ENCODE results near the gene RAET1G.
"Not testable (repeated sequence)": the region's sequence is repeated elsewhere in the genome, so short reads cannot be mapped to it uniquely, and the experiment has no call there.

The RAET1G gene

DNA sequence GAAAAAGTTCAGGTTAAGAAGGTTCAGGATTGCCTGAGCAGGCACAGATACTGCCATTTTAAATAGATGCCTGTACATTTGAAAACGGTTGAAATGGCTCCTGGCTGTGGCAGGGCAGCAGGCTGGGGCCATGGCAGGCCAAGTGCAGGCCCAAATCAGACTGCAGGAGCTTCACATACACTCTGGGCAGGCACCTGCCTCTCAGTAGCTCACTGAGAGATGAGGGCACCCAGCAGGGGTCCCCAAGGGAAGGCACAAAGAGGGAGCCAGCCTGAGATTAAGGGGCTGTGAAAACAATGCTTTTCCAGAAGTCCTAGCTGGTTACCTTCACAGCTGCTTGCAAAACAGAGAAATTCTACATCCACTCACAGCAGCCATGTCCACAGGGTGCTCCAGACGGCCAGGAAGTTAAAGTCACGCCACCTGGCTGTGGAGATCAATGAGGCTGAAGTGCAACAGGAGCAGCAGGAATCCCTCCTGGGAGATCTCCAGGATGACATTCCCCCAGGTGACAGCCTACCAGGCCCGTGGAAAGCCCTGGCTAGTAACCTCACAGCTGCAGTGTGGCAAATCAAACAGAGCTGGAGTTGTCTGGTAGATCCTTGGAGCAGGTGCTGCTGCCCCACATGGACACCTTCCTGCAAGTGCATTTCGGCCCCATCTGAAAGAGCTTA is 18.8 kb downstream of the RAET1G start:
- DNase-seq, result no peak
- in situ Hi-C loops (cut with HindIII; ENCODE audit: low pct_ligation_motif_present, low pct_unique_long_range_greater_than_20kb, low sequenced_read_pairs), result no loop called here

DNA sequence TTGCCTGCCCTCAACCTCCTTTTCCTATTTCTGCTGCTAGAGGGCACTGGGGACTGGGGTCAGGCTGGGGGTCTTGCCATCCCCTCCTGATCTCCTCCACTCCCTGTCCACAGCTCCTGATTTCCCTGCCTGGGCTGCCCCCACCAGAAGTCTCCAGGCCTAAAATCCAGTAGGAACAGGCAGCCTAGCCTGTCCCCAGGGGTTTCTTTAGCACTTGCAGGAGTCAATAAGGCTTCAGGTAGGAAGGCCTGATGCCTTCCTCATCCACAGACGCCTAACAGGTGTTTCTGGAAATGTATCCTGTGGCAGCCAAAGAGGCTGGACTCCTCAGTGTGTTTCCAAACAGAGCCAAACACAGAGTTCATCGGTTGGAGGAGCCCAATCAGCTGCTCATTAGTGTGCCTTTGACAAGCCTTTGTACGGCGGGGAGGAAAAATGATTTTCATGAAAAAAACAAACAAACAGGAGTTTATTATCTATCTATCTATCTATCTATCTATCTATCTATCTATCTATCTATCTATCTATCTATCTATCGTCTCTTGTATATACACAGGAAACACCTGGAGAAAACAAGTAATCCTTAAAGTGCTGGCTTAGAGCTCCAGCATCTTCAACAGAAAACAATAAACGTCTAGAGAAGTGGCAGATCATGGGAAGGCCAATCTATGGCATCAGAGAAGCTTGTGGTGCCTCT is 21.3 kb downstream of the RAET1G start:
- in situ Hi-C loops (cut with HindIII; ENCODE audit: low pct_ligation_motif_present, low pct_unique_long_range_greater_than_20kb, low sequenced_read_pairs), result no loop called here
- no peak for DNase-seq

DNA sequence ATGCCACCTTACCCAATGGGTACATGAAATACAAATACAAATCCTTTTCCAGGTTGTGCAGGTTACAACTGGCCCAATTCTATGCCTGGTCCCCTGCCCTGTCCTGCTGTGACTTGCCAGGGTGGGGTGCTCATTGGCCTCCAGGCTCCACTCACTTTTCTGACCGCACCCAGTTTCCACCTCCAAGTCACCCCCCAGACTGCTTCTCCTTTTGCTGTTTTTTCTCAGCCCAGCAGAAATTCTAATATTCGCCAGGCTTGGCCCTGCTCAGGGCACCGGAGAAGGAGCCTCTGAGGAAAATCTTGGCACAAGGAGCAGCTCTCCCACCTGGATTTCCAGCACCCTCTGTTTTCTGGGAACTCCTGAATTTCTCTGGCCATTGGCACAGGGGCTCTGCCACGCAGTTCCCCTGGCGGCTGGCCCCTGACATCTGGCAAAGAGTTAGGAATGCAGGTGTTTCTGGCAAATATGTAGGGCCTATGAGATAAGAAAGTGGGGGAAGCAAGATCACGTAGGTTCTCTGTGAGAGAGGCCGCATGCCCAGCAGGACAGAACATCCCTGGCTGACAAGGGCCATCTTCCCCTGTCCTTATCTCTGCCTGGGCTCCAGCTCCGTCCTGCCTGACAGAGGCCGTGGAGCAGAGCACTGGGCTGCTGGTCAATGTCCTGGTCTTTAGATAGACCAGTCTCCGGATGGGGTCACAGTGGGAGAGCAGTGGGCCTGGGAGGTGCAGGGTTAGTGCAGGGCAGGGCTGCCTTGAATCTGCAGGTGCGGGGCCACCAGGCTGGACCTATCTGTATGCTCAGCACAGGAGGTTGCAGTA is 22.1 kb downstream of the RAET1G start:
- in situ Hi-C loops (cut with HindIII; ENCODE audit: low pct_ligation_motif_present, low pct_unique_long_range_greater_than_20kb, low sequenced_read_pairs), result no loop called here
- no peak for DNase-seq

DNA sequence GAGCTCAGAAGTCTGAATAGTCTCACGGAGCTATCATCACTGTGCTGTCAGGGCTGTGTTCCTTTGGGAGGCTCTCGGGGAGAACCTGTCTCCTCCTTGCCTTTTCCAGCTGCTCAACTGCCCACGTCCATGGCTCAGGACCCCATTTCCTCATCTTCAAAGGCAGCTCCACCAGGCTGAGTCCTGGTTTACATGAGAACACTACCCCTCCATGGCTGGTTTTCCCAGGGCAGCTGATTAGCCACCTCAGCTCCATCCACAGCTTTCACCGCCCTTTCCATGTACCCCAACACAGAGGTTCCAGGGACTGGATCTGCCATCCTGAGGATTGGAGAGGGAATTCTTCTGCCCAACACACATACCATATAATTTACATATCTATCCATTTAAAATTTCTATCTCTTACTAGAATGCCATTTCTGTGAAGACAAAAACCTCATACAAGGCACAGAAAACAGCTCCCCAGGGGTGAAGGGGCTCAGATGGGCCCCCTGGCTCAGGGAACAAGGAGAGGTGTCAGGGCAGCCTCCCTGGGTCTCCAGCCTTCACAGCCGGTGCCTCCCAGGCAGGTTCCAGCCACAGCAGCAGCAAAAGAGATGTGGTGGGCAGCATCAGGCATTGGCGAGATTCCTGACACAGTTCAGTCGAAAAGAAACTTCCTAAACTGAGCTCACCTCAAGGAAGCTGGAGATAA is 22.8 kb downstream of the RAET1G start:
- no peak for DNase-seq
- in situ Hi-C loops (cut with HindIII; ENCODE audit: low pct_ligation_motif_present, low pct_unique_long_range_greater_than_20kb, low sequenced_read_pairs), result no loop called here

DNA sequence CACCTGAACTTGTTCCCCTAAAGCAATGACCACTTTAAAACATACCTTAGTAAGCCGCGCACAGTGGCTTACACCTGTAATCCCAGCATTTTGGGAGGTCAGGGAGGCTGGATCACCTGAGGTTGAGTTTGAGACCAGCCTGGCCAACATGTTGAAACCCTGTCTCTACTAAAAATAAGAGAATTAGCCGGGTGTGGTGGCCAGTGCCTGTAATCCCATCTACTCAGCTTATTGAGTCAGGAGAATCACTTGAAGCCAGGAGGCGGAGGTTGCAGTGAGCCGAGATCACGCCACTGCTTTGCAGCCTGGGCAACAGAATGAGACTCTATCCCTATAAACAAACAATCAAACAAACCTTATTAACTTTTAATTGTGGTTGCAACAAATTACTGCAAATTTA is 23.4 kb downstream of the RAET1G start:
- no peak for DNase-seq
- in situ Hi-C loops (cut with HindIII; ENCODE audit: low pct_ligation_motif_present, low pct_unique_long_range_greater_than_20kb, low sequenced_read_pairs), result no loop called here

DNA sequence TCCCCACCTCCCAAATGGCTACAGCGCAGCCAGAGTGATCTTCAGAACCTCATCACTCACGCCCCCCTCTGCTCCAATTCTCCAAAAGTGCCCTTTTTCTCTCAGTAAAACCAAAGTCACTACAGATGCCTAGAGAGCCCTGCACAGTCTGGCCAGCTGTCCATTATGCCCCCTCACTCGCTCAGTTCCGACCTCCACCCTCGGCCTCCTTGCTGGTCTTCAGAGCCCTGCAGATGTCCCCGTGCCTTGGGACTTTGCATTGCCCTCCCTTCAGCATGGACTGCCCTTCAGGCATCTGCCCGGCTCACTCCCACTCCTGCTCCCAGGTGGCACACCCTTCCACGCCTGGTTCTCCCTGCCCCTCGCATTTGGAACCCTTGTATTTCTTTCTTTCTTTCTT is 24.0 kb downstream of the RAET1G start:
- in situ Hi-C loops (cut with HindIII; ENCODE audit: low pct_ligation_motif_present, low pct_unique_long_range_greater_than_20kb, low sequenced_read_pairs), result no loop called here
- no peak for DNase-seq

DNA sequence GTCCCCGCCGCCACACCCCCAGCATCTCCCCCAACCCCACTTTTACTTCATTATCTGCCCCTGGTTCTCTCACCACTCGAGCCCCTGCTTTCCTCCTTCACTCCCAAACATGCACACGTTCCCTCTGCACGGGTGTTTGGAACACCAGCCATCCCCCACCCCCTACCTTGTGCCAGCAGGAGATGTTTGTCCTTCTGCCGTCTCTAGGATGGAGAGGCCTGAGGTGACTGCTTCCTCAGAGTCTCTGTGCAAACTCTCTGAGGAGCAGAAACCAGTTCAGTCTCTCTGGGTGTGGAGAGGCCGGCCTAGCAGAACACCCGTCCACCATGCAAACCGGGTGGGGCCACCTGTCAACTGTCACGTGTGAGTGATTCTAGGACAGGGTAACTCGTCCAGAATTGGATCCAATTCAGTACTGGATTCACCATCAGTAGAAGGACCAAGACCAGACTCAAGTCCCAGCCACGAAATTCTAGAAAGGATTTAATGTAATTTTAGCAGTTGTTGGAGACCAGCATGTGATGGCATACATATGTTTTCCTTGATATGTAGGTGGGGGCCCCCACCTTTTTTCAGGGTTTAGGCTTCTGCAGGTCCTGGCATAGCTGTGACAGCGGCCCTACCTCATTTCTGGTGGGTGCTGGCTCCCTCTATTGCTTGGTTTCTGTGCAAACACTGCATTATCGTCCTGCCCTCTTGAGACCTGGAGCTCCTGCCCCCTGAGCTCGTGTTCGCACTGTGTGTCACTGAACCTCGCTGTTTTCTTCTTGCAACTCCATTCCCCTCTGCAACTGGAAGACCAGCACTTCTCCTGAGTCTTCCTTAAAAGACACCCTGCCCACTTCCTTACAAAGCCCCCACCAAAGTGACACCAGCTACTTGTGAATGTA is 24.8 kb downstream of the RAET1G start, which contains the start of gene RAET1E:
RAET1E (minus strand) TSS at position 259 of the 890 bp plus-strand sequence. CDS start 7,212 bp downstream, outside the sequence.
- DNase-seq, result no peak
- in situ Hi-C loops (cut with HindIII; ENCODE audit: low pct_ligation_motif_present, low pct_unique_long_range_greater_than_20kb, low sequenced_read_pairs), result no loop called here

DNA sequence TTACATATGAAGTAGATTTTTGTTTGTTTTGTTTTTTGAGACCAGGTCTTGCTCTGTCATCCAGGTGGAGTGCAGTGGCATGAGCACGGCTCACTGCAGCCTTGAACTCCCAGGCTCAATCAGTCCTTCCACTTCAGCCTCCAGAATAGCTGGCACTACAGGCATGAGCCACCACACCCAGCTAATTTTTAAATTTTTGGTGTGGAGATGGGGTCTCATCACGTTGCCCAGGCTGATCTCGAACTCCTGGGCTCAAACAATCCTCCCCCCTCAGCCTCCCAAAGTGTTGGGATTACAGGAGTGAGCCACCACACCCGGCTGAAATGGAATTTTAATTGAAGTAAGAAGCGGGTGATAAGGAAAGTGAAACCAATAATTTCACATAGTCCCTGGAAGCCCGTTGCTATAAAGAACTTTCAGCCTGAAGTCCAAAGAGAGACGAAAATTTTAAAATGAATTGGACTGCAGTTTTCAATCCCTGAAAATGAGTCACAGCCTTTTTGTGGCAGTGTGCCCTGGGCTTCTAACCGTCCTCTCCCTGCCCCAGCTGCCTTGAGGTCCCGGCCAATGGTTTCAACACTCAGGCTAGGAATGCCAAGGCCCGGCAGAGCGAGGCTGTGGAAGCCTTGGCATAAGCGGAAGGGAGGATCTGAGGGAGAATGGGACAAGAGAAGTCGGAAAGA is 25.8 kb downstream of the RAET1G start:
- in situ Hi-C loops (cut with HindIII; ENCODE audit: low pct_ligation_motif_present, low pct_unique_long_range_greater_than_20kb, low sequenced_read_pairs), result no loop called here
- DNase-seq, result peak; percentile 59

DNA sequence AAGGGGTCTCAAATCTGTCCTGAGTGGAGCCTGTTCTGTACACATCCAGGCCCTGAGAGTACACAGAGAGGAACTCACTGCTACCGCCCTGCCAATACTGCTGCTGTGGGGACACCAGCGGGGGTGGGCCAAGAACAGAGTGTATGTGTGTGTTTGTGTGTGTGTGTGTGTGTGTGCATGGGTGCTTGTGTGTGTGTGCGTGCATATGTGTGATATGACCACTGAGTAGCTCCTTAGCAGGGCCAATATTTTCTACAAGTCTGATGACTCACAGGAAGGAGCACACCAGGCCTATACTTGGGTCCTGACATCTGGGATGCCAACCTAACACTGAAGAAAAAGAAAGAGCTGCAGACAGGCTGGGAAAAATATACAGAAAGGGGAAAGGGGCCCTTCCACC is 26.4 kb downstream of the RAET1G start:
- DNase-seq, result no peak
- in situ Hi-C loops (cut with HindIII; ENCODE audit: low pct_ligation_motif_present, low pct_unique_long_range_greater_than_20kb, low sequenced_read_pairs), result no loop called here

DNA sequence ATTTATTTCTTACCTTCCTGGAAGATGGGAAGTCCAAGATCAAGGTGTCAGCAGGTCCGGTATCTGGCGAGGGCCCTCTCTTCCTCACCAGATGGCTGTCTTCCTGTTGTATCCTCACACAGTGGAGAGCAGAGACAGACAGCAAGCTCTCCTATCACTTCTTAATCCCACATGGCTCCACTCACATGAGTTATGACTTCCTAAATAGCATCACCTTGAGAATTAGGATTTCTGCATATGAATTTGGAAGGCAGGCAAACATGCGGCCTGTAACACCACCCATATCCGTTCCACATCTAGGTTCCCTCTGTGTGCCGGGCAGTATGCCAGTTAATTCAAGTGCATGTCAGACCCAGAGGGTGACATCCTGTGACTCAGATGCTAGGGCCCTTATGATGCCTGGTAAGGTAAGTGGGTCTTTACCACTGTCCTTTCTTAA is 27.1 kb downstream of the RAET1G start:
- in situ Hi-C loops (cut with HindIII; ENCODE audit: low pct_ligation_motif_present, low pct_unique_long_range_greater_than_20kb, low sequenced_read_pairs), result no loop called here
- peak; percentile 32 for DNase-seq

DNA sequence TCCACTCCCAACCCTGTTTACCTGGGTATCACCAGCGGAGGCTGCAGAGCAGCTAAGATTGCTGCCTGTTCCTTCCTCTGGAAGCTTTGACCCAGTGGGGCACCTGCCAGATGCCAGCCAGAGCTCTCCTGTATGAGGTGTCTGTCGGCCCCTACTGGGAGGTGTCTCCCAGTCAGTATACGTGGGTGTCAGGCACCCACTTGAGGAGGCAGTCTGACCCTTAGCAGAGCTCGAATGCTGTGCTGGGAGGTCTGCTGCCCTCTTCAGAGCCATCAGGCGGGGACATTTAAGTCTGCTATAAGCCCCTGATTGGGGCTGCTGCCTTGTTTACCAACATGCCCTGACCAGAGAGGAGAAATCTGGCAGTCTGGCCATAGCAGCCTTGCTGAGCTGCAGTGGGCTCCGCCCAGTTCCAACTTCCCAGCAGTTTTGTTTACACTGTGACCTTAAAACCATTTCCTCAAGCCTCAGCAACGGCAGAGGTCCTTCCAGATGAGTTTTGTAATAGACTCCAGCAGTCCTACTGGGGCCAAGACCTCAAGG is 27.8 kb downstream of the RAET1G start:
- DNase-seq, result no peak
- in situ Hi-C loops (cut with HindIII; ENCODE audit: low pct_ligation_motif_present, low pct_unique_long_range_greater_than_20kb, low sequenced_read_pairs), result no loop called here

DNA sequence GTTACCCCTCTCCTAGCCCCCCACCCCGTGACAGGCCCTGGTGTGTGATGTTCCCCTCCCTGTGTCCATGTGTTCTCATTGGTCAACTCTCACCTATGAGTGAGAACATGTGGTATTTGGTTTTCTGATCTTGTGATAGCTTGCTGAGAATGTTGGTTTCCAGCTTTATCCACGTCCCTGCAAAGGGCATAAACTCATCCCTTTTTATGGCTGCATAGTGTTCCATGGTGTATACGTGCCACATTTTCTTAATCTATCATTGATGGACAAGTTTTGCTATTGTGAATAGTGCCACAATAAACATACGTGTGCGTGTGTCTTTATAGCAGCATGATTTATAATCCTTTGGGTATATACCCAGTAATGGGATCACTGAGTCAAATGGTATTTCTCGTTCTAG is 31.1 kb downstream of the RAET1G start:
- DNase-seq; in situ Hi-C loops (cut with HindIII; ENCODE audit: low pct_ligation_motif_present, low pct_unique_long_range_greater_than_20kb, low sequenced_read_pairs): not testable (repeated sequence)

DNA sequence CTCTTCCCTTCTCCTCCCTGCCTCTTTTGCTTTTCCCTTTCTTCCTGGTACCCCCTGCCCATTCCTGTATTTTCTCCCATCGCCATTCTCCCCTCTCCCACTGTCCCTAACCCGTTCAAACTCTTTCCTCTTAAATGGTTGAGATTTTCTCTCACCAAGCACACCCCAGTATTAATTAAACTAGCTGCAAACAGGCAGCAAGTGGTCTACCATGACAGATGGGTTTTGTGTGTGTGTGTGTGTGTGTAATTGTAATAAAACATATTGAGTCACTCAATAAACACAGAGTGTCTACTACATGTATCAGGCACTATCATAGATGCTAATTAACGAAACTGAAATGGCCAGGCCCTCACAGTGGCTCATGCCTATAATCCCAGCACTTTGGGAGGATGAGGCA is 31.7 kb downstream of the RAET1G start:
- in situ Hi-C loops (cut with HindIII; ENCODE audit: low pct_ligation_motif_present, low pct_unique_long_range_greater_than_20kb, low sequenced_read_pairs), result no loop called here
- no peak for DNase-seq

DNA sequence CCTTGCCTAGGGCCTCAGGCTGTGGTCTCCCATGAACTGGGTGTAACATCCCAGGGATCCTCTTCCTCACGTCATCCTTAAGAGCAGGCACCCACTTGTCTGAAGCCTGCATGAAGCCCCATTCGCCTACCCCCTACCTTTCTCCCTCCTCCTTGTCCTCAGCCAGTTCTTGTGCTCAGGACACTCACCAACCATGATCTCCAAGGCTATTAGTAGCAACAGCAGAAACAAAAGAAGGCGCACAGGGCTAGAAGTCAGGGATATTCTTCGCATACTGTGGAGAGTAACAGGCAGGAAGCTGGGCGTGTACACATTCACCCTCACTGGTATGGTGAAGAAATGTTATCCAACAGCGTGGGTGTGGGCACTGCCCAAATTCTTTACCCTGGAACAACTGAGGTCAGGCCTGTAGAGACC is 32.3 kb downstream of the RAET1G start:
- no peak for DNase-seq
- in situ Hi-C loops (cut with HindIII; ENCODE audit: low pct_ligation_motif_present, low pct_unique_long_range_greater_than_20kb, low sequenced_read_pairs), result no loop called here

DNA sequence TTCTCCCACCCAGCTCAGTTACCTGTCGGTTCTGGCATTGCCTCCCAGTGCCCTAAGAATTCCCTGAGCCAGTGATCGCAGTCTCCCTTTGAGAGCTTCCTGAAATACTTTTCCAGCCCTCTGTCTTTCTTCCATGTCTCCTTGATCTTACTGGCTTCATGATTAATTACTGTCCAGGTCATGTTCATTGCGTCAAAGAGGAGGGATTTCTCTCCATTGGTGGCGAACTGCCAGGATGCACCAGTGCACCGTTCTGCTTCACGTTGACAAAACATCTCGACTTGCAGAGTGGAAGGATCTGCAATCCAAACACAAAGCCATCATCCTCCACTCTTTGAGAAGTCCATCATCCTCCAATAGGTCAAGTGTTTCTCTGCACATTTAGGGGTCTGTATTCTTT is 33.6 kb downstream of the RAET1G start:
- in situ Hi-C loops (cut with HindIII; ENCODE audit: low pct_ligation_motif_present, low pct_unique_long_range_greater_than_20kb, low sequenced_read_pairs), result no loop called here
- no peak for DNase-seq

DNA sequence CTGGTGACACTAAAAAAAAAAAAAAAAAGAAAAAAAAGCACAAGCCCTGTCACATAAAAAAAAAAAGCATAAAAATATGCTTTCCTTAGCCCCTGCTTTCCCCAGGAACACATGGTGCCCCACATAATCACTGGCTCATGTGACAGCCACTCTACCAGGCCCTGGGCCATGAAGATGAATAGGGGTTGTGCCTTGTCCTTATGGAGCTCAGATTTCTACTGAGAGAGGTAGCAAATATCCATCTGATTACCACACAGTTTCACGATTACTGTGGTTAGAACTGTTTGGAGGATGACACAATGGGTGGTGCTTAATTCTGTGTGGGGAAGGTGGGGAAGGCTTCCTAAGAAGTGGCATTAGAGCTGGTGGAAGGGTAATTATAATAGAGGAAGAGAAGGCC is 34.3 kb downstream of the RAET1G start:
- in situ Hi-C loops (cut with HindIII; ENCODE audit: low pct_ligation_motif_present, low pct_unique_long_range_greater_than_20kb, low sequenced_read_pairs), result no loop called here
- DNase-seq, result no peak

DNA sequence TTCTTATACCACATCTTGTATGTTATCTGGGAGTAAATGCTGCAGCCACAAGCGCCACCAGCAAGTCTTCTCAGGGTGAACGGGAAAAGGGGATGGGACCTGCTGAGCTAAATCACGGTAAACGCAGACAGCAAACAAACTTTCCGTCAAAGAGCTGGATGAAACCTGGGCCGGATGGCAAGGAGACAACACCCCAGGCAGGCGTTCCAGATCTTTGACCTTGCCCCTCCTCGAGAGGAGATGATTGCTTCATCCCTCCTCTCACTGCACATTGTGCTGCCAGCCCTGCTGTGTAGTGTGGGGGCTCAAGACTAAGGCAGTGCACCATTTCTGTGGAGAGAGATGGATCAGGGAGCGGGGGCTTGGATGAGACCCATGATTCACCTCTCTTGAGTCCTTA is 34.8 kb downstream of the RAET1G start:
- DNase-seq, result no peak
- in situ Hi-C loops (cut with HindIII; ENCODE audit: low pct_ligation_motif_present, low pct_unique_long_range_greater_than_20kb, low sequenced_read_pairs), result no loop called here

Data from ACHN (cell line).